Hepatocyte (in vitro differentiated cells): Measurements from ENCODE around the gene SENP7. TPM values are rescaled to one million over a fixed set of nuclear protein-coding genes. Genes with fewer than 3 reads are reported as not detected.

Experiments
- DNase-seq: peaks from one replicate; pipeline ENCODE4 v3.0.0-alpha.2; 2016; ENCODE audit warnings: low spot score
- H2AFZ ChIP-seq: fragments of 200-600 bp; sonication (generic); 2 replicates; pipeline ENCODE4 v1.6.0; 2016; ENCODE audit warnings: antibody characterized with exemption, mild to moderate bottlenecking
- H3K27ac ChIP-seq: fragments of 200-600 bp; sonication (generic); 2 replicates; pipeline ENCODE4 v1.5.1; 2016; ENCODE audit warnings: mild to moderate bottlenecking
- H3K27me3 ChIP-seq: fragments of 200-600 bp; sonication (generic); 2 replicates; pipeline ENCODE4 v1.6.1; 2016
- H3K36me3 ChIP-seq: fragments of 200-600 bp; sonication (generic); replicated peaks from 2 replicates; pipeline ENCODE4 v1.5.1; 2016; ENCODE audit warnings: low read depth; ENCODE audit not compliant: insufficient read depth
- H3K4me1 ChIP-seq: fragments of 200-600 bp; sonication (generic); 2 replicates; pipeline ENCODE4 v1.5.1; 2016; ENCODE audit warnings: mild to moderate bottlenecking, moderate library complexity; ENCODE audit not compliant: insufficient read depth
- H3K4me2 ChIP-seq: fragments of 200-600 bp; sonication (generic); 2 replicates; pipeline ENCODE4 v1.6.0; 2016
- H3K4me3 ChIP-seq: fragments of 200-600 bp; sonication (generic); 2 replicates; pipeline ENCODE4 v1.5.1; 2016; ENCODE audit warnings: mild to moderate bottlenecking
- H3K79me2 ChIP-seq: fragments of 200-600 bp; sonication (generic); 2 replicates; pipeline ENCODE4 v1.6.0; 2017; ENCODE audit warnings: mild to moderate bottlenecking
- H3K9me2 ChIP-seq: fragments of 200-600 bp; sonication (generic); replicated peaks from 2 replicates; pipeline ENCODE4 v1.6.0; 2017; ENCODE audit warnings: mild to moderate bottlenecking; ENCODE audit not compliant: insufficient read depth
- H3K9me3 ChIP-seq: fragments of 200-600 bp; sonication (generic); 2 replicates; pipeline ENCODE4 v1.5.1; 2016; ENCODE audit warnings: low read depth, mild to moderate bottlenecking
- H4K20me1 ChIP-seq: fragments of 200-600 bp; sonication (generic); 2 replicates; pipeline ENCODE4 v1.6.0; 2016; ENCODE audit warnings: mild to moderate bottlenecking; ENCODE audit not compliant: insufficient read depth, poor library complexity, severe bottlenecking
- EZH2 ChIP-seq: fragments of 200-600 bp; sonication (generic); IDR thresholded peaks from 2 replicates; pipeline ENCODE4 v1.6.1; 2016; ENCODE audit warnings: antibody characterized with exemption, mild to moderate bottlenecking, borderline replicate concordance
- EZH2phosphoT487 ChIP-seq: fragments of 200-600 bp; sonication (generic); IDR thresholded peaks from one replicate; pipeline ENCODE4 v1.6.1; 2018; ENCODE audit warnings: antibody characterized with exemption, mild to moderate bottlenecking, low read depth, moderate library complexity; ENCODE audit not compliant: unreplicated experiment, severe bottlenecking
- WGBS: methylation state at CpG from one replicate; pipeline ENCODE4 v1.1.6; 2016; ENCODE audit warnings: low lambda C conversion rate; ENCODE audit errors: missing lambda C conversion rate; 5-methylcytosine and 5-hydroxymethylcytosine counted together
- polyA plus RNA-seq: library from polyadenylated mRNA; unstranded; fragments of >200 nt; fragmentation: Nextera tagmentation; extraction: Ambion mirVana; gene quantifications from 2 replicates; pipeline ENCODE4 v1.2.1, GENCODE V29; 2016
- total RNA-seq: library from RNA; depleted of rRNA; stranded (reverse); fragments of >200 nt; gene quantifications from 2 replicates; pipeline ENCODE4 v1.2.3, GENCODE V29; 2014
- TF ChIP-seq, protein P1 (sequence below): fragments of 200-600 bp; sonication (generic); IDR thresholded peaks from 2 replicates; pipeline ENCODE4 v1.5.1; 2016; ENCODE audit warnings: antibody characterized with exemption, mild to moderate bottlenecking; ENCODE audit not compliant: poor library complexity

Gene SENP7
- total and polyA plus RNA-seq, 2 experiments from 2014 or later, result 7.7 to 40.9 TPM

DNA sequence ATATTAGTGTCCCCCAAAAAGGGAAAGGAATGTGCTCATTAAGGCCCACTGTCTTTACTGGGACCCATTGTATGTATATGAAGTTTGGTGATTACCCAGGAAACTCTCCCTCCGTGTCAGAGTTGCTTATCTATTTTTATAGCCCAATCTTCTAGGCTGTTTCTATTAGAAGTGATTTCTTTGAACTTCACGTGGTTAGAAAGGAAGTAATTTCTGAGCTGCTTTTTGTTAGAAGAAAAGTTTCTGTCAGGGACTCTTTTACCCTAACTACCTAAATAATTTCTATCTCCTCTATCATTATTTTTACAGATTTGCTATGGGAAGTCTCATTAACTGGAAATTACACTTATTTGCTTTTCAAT, 17.7 kb upstream of the SENP7 start:
- no peaks in the 10 kb centered on the region for H3K9me2 ChIP-seq
- TF ChIP-seq EZH2phosphoT487 (no peak), EZH2 (no peak)
- TF ChIP-seq, protein P1, sequence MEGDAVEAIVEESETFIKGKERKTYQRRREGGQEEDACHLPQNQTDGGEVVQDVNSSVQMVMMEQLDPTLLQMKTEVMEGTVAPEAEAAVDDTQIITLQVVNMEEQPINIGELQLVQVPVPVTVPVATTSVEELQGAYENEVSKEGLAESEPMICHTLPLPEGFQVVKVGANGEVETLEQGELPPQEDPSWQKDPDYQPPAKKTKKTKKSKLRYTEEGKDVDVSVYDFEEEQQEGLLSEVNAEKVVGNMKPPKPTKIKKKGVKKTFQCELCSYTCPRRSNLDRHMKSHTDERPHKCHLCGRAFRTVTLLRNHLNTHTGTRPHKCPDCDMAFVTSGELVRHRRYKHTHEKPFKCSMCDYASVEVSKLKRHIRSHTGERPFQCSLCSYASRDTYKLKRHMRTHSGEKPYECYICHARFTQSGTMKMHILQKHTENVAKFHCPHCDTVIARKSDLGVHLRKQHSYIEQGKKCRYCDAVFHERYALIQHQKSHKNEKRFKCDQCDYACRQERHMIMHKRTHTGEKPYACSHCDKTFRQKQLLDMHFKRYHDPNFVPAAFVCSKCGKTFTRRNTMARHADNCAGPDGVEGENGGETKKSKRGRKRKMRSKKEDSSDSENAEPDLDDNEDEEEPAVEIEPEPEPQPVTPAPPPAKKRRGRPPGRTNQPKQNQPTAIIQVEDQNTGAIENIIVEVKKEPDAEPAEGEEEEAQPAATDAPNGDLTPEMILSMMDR, result no peak
- peak overlapping the region; percentile 56 for H3K4me2 ChIP-seq
- H3K79me2 ChIP-seq, result no peaks in the 10 kb centered on the region
- 24% methylated on average over 2 of the region's 2 CpGs for WGBS
- H3K9me3 ChIP-seq, result no peaks in the 10 kb centered on the region
- no peak overlapping the region for H2AFZ ChIP-seq
- no peak overlapping the region for H3K4me3 ChIP-seq
- no peaks in the 10 kb centered on the region for H4K20me1 ChIP-seq
- no peaks in the 10 kb centered on the region for H3K36me3 ChIP-seq
- peak overlapping the region; percentile 67 for H3K27ac ChIP-seq
- DNase-seq, result no peak
- no peaks in the 10 kb centered on the region for H3K27me3 ChIP-seq
- H3K4me1 ChIP-seq, result peaks cover 30% of the 10 kb centered on the region

- 61% methylated on average over 4 of the region's 4 CpGs for WGBS
- H3K9me2 ChIP-seq, result no peaks in the 10 kb centered on the region
- H3K27me3 ChIP-seq, result no peaks in the 10 kb centered on the region
- H3K4me1 ChIP-seq, result peaks cover 30% of the 10 kb centered on the region
- peak overlapping the region; percentile 49 for H3K27ac ChIP-seq
- no peaks in the 10 kb centered on the region for H3K36me3 ChIP-seq
- no peak overlapping the region for H3K4me3 ChIP-seq
- TF ChIP-seq, protein P1, result no peak
- TF ChIP-seq EZH2phosphoT487 (no peak), EZH2 (no peak)
- H2AFZ ChIP-seq, result no peak overlapping the region
- H3K9me3 ChIP-seq, result no peaks in the 10 kb centered on the region
- DNase-seq, result peak; percentile 11
- H3K4me2 ChIP-seq, result peak overlapping the region; percentile 56
- H3K79me2 ChIP-seq, result no peaks in the 10 kb centered on the region
- H4K20me1 ChIP-seq, result no peaks in the 10 kb centered on the region
Measured at GRCh38 chr3:101529816-101530685, 17.0 kb upstream of the SENP7 start.

- DNase-seq, result no peak
- H3K4me1 ChIP-seq, result peaks cover 13% of the 10 kb centered on the region
- no peaks in the 10 kb centered on the region for H3K9me3 ChIP-seq
- H3K27ac ChIP-seq, result no peak overlapping the region
- H2AFZ ChIP-seq, result no peak overlapping the region
- no peaks in the 10 kb centered on the region for H3K27me3 ChIP-seq
- H3K79me2 ChIP-seq, result no peaks in the 10 kb centered on the region
- no peaks in the 10 kb centered on the region for H3K36me3 ChIP-seq
- H3K9me2 ChIP-seq, result no peaks in the 10 kb centered on the region
- no CpG with 5 or more reads among the region's 1 CpG for WGBS
- H3K4me2 ChIP-seq, result no peak overlapping the region
- H3K4me3 ChIP-seq, result no peak overlapping the region
- H4K20me1 ChIP-seq, result no peaks in the 10 kb centered on the region
- TF ChIP-seq, protein P1, result no peak
- TF ChIP-seq EZH2 (no peak), EZH2phosphoT487 (no peak)
Measured at GRCh38 chr3:101527906-101528305, 14.9 kb upstream of the SENP7 start.
